ENCODE data around the gene SPATA3. TPM values are rescaled to one million over a fixed set of nuclear protein-coding genes. Genes with fewer than 3 reads are reported as not detected.

Gene SPATA3
- polyA plus RNA-seq, 3 donors: not detected

GRCh38 chr2:231011526-231011925 is 15.6 kb downstream of the SPATA3 start:
- H3K27ac ChIP-seq (ENCODE audit: low read depth in 1 of 2, low read length in 2 of 2): no peak overlapping the region
- 67% methylated on average over 2 of the region's 2 CpGs for WGBS (ENCODE audit: insufficient coverage)

GRCh38 chr2:231012463-231012862 is 16.5 kb downstream of the SPATA3 start:
- no CpG with 5 or more reads among the region's 3 CpGs for WGBS (ENCODE audit: insufficient coverage)
- no peaks in the 10 kb centered on the region for H3K36me3 Mint-ChIP-seq
- no peak for TF ChIP-seq CTCF (IDR thresholded peaks at IDR 0.05)
- H3K4me1 ChIP-seq (ENCODE audit: control insufficient read depth in 1 of 2, insufficient read depth in 2 of 2, low read length in 2 of 2): peaks cover 0 to 11% of the 10 kb centered on the region in 2 donors
- H3K9ac ChIP-seq (ENCODE audit: insufficient read depth, low read length, poor library complexity, severe bottlenecking): no peak overlapping the region
- peaks cover 9% of the 10 kb centered on the region for H3K4me1 Mint-ChIP-seq
- intact Hi-C loops (cut with micrococcal nuclease): no loop called here
- no peaks in the 10 kb centered on the region for H3K9me3 Mint-ChIP-seq
- H3K4me3 ChIP-seq (replicated peaks in 1 of 3; ENCODE audit: low read depth in 2 of 3, low read length in 3 of 3): no peak overlapping the region
- H4K20me1 ChIP-seq (ENCODE audit: insufficient read depth, low read length): no peaks in the 10 kb centered on the region
- H3K36me3 ChIP-seq (replicated peaks in 1 of 2; ENCODE audit: control insufficient read depth in 1 of 2, insufficient read depth in 2 of 2, low read length in 2 of 2): no peaks in the 10 kb centered on the region
- H3K27ac Mint-ChIP-seq: no peak overlapping the region
- no peaks in the 10 kb centered on the region for H3K27me3 ChIP-seq (ENCODE audit: control insufficient read depth in 2 of 2, insufficient read depth in 2 of 2, low read length in 2 of 2)
- no peak overlapping the region for H3K4me3 Mint-ChIP-seq
- no peak for DNase-seq
- no peaks in the 10 kb centered on the region for H3K79me2 ChIP-seq (ENCODE audit: insufficient read depth, low read length)
- H3K9me3 ChIP-seq (replicated peaks in 1 of 2; ENCODE audit: control insufficient read depth in 1 of 2, insufficient read depth in 1 of 2, low read length in 2 of 2): no peaks in the 10 kb centered on the region
- no peak overlapping the region for H2AFZ ChIP-seq (ENCODE audit: insufficient read depth, low read depth, low read length, poor library complexity, severe bottlenecking)
- no peak overlapping the region for H3K27ac ChIP-seq (ENCODE audit: low read depth in 1 of 2, low read length in 2 of 2)
- H3K4me2 ChIP-seq (replicated peaks; ENCODE audit: extremely low read depth, low read length, poor library complexity, severe bottlenecking): no peak overlapping the region
- H3K27me3 Mint-ChIP-seq (ENCODE audit: low read depth in 3 of 3): peaks cover 7 to 18% (median 13%) of the 10 kb centered on the region in 3 donors

More at GRCh38 chr2:231011526-231011925, 15.6 kb downstream of the SPATA3 start:
- TF ChIP-seq CTCF (IDR thresholded peaks at IDR 0.05): no peak
- Histone ChIP-seq H3K9me3 (replicated peaks in 1 of 2; ENCODE audit: control insufficient read depth in 1 of 2, insufficient read depth in 1 of 2, low read length in 2 of 2) (no peaks in the 10 kb centered on the region), H3K4me3 (replicated peaks in 1 of 3; ENCODE audit: low read depth in 2 of 3, low read length in 3 of 3) (no peak overlapping the region), H3K4me2 (replicated peaks; ENCODE audit: extremely low read depth, low read length, poor library complexity, severe bottlenecking) (no peak overlapping the region), H3K36me3 (replicated peaks in 1 of 2; ENCODE audit: control insufficient read depth in 1 of 2, insufficient read depth in 2 of 2, low read length in 2 of 2) (no peaks in the 10 kb centered on the region), H3K79me2 (ENCODE audit: insufficient read depth, low read length) (no peaks in the 10 kb centered on the region), H3K27me3 (ENCODE audit: control insufficient read depth in 2 of 2, insufficient read depth in 2 of 2, low read length in 2 of 2) (no peaks in the 10 kb centered on the region), H4K20me1 (ENCODE audit: insufficient read depth, low read length) (no peaks in the 10 kb centered on the region), H3K9ac (ENCODE audit: insufficient read depth, low read length, poor library complexity, severe bottlenecking) (no peak overlapping the region), H2AFZ (ENCODE audit: insufficient read depth, low read depth, low read length, poor library complexity, severe bottlenecking) (no peak overlapping the region), H3K4me1 (ENCODE audit: control insufficient read depth in 1 of 2, insufficient read depth in 2 of 2, low read length in 2 of 2) (peaks cover 0 to 2% of the 10 kb centered on the region in 2 donors)
- H3K4me1 Mint-ChIP-seq: peaks cover under 1% of the 10 kb centered on the region
- no peak overlapping the region for H3K27ac Mint-ChIP-seq
- H3K27me3 Mint-ChIP-seq (ENCODE audit: low read depth in 3 of 3): peaks cover 5 to 18% (median 17%) of the 10 kb centered on the region in 3 donors
- H3K36me3 Mint-ChIP-seq: no peaks in the 10 kb centered on the region
- H3K4me3 Mint-ChIP-seq: no peak overlapping the region
- no peaks in the 10 kb centered on the region for H3K9me3 Mint-ChIP-seq
- intact Hi-C loops (cut with micrococcal nuclease): no loop called here
- DNase-seq: no peak

All from CD14-positive monocyte (primary cell).